K562 (cell line): Measurements from ENCODE around the gene SNX17. TPM values are rescaled to one million over a fixed set of nuclear protein-coding genes. Genes with fewer than 3 reads are reported as not detected.

Experiments used
- DDX20 ChIP-seq: fragments of 450-650 bp; IDR thresholded peaks from 2 replicates; pipeline ENCODE4 v1.6.1; 2016; ENCODE audit warnings: missing genetic modification characterization, low read depth, mild to moderate bottlenecking, missing compliant biosample characterization, moderate library complexity
- ETV5 ChIP-seq: sonication (generic); formaldehyde crosslinking; IDR thresholded peaks from 2 replicates; pipeline ENCODE4 v1.4.0; 2020; ENCODE audit warnings: low read depth, mild to moderate bottlenecking, missing genetic modification reagents
- GATAD2A ChIP-seq: fragments of 450-650 bp; IDR thresholded peaks from 2 replicates; pipeline ENCODE4 v1.6.1; 2017
- KDM2B ChIP-seq: fragments of 250-450 bp; sonication (Bioruptor Pico); IDR thresholded peaks from 2 replicates; pipeline ENCODE4 v1.8.0; 2021; ENCODE audit warnings: mild to moderate bottlenecking, moderate library complexity
- MECOM ChIP-seq: fragments of 250-450 bp; sonication (Bioruptor Pico); IDR thresholded peaks from 2 replicates; pipeline ENCODE4 v1.8.0; 2022; ENCODE audit warnings: inconsistent platforms
- NCOR1 ChIP-seq: fragments of 450-650 bp; IDR thresholded peaks from 2 replicates; pipeline ENCODE4 v1.6.1; 2016; ENCODE audit warnings: mild to moderate bottlenecking, moderate library complexity
- PHTF2 ChIP-seq: fragments of 250-450 bp; sonication (Bioruptor Pico); IDR thresholded peaks from 2 replicates; pipeline ENCODE4 v1.5.0; 2021; ENCODE audit warnings: mild to moderate bottlenecking
- RAD51 ChIP-seq: fragments of 450-650 bp; IDR thresholded peaks from 2 replicates; pipeline ENCODE4 v1.7.1; 2016; ENCODE audit warnings: low read depth, mild to moderate bottlenecking, borderline replicate concordance
- RFX7 ChIP-seq: fragments of 250-450 bp; sonication (Bioruptor Pico); IDR thresholded peaks from 2 replicates; pipeline ENCODE4 v1.5.1; 2021; ENCODE audit warnings: mild to moderate bottlenecking
- SAFB2 ChIP-seq: fragments of 200-400 bp; formaldehyde crosslinking; IDR thresholded peaks from 2 replicates; pipeline ENCODE4 v1.6.1; 2018; ENCODE audit warnings: borderline replicate concordance, low read length, low read depth, moderate library complexity; ENCODE audit not compliant: severe bottlenecking
- ZBED1 ChIP-seq: IDR thresholded peaks from 2 replicates; pipeline ENCODE4 v1.6.1; 2014
- ZNF175 ChIP-seq: fragments of 200-800 bp; sonication (Bioruptor generic); IDR thresholded peaks from 2 replicates; pipeline ENCODE4 v1.6.1; 2016; ENCODE audit warnings: low read depth, mild to moderate bottlenecking, missing genetic modification characterization, missing compliant biosample characterization
- polyA plus RNA-seq, 8 experiments: library from polyadenylated mRNA; depleted of rRNA in 4 of 8; stranded (reverse) in 5 of 8; unstranded in 3 of 8; fragments of >200 nt; fragmentation: Nextera tagmentation in 2 of 8; fragmentation: Illumina TruSeq in 1 of 8; extraction: Ambion mirVana in 2 of 8; extraction: Trizol in 1 of 8; gene quantifications; 2 replicates each; pipeline versions ENCODE4 v1.2.1 to v1.2.3, GENCODE V29; 2011 to 2014; ENCODE audit warnings: inconsistent platforms in 1 of 8, missing spikeins in 1 of 8
- total RNA-seq, 7 experiments: library from RNA; depleted of rRNA in 6 of 7; stranded (reverse); fragments of >200 nt in 6 of 7; fragmentation: Illumina TruSeq in 2 of 7; extraction: Trizol in 2 of 7; gene quantifications; 2 replicates each; pipeline versions ENCODE4 v1.2.1 to v1.2.3, GENCODE V29; 2011 to 2021; ENCODE audit warnings: low replicate concordance in 1 of 7
- TF ChIP-seq, protein P1 (sequence below): fragments of 250-450 bp; sonication (Bioruptor Pico); IDR thresholded peaks from 2 replicates; pipeline ENCODE4 v1.8.0; 2021; ENCODE audit warnings: moderate library complexity, mild to moderate bottlenecking, inconsistent platforms
- TF ChIP-seq, protein P2 (sequence below): fragments of 450-650 bp; conservative IDR thresholded peaks from 2 replicates; pipeline ENCODE4 v1.6.1; 2016; ENCODE audit warnings: missing genetic modification characterization, low read depth, mild to moderate bottlenecking, control low read depth, missing compliant biosample characterization
- TF ChIP-seq, protein P3 (sequence below), 2 experiments: fragments of 450-650 bp in 1 of 2; sonication (generic) in 1 of 2; formaldehyde crosslinking; conservative IDR thresholded peaks; 2 replicates each; pipeline versions ENCODE4 v1.4.0 to v1.8.1; 2020 to 2022; ENCODE audit warnings: mild to moderate bottlenecking in 1 of 2, missing genetic modification reagents in 1 of 2
- TF ChIP-seq, protein P4 (sequence below): fragments of 450-650 bp; IDR thresholded peaks from 2 replicates; pipeline ENCODE4 v1.7.1; 2018; ENCODE audit warnings: mild to moderate bottlenecking, low read depth; ENCODE audit not compliant: partially characterized antibody
- TF ChIP-seq, protein P5 (sequence below): fragments of 450-650 bp; IDR thresholded peaks from 2 replicates; pipeline ENCODE4 v1.6.1; 2017; ENCODE audit warnings: antibody characterized with exemption

Gene SNX17
- total and polyA plus RNA-seq, 9 of the 15 experiments (the other 6 are each of a cell fraction or from before 2014, with no cell fraction given), result 3.0 to 75.7 (median 54.6) TPM

GRCh38 chr2:27356382-27357181 lies 13.8 kb upstream of the SNX17 start, which contains the start of gene GTF3C2 (continued):
- TF ChIP-seq, protein P1, sequence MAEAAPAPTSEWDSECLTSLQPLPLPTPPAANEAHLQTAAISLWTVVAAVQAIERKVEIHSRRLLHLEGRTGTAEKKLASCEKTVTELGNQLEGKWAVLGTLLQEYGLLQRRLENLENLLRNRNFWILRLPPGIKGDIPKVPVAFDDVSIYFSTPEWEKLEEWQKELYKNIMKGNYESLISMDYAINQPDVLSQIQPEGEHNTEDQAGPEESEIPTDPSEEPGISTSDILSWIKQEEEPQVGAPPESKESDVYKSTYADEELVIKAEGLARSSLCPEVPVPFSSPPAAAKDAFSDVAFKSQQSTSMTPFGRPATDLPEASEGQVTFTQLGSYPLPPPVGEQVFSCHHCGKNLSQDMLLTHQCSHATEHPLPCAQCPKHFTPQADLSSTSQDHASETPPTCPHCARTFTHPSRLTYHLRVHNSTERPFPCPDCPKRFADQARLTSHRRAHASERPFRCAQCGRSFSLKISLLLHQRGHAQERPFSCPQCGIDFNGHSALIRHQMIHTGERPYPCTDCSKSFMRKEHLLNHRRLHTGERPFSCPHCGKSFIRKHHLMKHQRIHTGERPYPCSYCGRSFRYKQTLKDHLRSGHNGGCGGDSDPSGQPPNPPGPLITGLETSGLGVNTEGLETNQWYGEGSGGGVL (CRISPR knock-in tag), result no peak
- peak; percentile 50 for TF ChIP-seq NCOR1
- TF ChIP-seq, protein P2, sequence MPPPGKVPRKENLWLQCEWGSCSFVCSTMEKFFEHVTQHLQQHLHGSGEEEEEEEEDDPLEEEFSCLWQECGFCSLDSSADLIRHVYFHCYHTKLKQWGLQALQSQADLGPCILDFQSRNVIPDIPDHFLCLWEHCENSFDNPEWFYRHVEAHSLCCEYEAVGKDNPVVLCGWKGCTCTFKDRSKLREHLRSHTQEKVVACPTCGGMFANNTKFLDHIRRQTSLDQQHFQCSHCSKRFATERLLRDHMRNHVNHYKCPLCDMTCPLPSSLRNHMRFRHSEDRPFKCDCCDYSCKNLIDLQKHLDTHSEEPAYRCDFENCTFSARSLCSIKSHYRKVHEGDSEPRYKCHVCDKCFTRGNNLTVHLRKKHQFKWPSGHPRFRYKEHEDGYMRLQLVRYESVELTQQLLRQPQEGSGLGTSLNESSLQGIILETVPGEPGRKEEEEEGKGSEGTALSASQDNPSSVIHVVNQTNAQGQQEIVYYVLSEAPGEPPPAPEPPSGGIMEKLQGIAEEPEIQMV (tag), result no peak
- peak; percentile 37; the same call in 1 of the 2 replicates for TF ChIP-seq RAD51
- TF ChIP-seq, protein P3, sequence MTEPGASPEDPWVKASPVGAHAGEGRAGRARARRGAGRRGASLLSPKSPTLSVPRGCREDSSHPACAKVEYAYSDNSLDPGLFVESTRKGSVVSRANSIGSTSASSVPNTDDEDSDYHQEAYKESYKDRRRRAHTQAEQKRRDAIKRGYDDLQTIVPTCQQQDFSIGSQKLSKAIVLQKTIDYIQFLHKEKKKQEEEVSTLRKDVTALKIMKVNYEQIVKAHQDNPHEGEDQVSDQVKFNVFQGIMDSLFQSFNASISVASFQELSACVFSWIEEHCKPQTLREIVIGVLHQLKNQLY (CRISPR knock-in tag; conservative IDR thresholded peaks at IDR 0.05), result peak in 1 of 2 experiments; percentile 58; a peak in 1 of 4 replicates
- TF ChIP-seq, protein P4, sequence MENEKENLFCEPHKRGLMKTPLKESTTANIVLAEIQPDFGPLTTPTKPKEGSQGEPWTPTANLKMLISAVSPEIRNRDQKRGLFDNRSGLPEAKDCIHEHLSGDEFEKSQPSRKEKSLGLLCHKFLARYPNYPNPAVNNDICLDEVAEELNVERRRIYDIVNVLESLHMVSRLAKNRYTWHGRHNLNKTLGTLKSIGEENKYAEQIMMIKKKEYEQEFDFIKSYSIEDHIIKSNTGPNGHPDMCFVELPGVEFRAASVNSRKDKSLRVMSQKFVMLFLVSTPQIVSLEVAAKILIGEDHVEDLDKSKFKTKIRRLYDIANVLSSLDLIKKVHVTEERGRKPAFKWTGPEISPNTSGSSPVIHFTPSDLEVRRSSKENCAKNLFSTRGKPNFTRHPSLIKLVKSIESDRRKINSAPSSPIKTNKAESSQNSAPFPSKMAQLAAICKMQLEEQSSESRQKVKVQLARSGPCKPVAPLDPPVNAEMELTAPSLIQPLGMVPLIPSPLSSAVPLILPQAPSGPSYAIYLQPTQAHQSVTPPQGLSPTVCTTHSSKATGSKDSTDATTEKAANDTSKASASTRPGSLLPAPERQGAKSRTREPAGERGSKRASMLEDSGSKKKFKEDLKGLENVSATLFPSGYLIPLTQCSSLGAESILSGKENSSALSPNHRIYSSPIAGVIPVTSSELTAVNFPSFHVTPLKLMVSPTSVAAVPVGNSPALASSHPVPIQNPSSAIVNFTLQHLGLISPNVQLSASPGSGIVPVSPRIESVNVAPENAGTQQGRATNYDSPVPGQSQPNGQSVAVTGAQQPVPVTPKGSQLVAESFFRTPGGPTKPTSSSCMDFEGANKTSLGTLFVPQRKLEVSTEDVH, result peak; percentile 85
- no peak for TF ChIP-seq KDM2B (CRISPR knock-in tag)
- TF ChIP-seq, protein P5, sequence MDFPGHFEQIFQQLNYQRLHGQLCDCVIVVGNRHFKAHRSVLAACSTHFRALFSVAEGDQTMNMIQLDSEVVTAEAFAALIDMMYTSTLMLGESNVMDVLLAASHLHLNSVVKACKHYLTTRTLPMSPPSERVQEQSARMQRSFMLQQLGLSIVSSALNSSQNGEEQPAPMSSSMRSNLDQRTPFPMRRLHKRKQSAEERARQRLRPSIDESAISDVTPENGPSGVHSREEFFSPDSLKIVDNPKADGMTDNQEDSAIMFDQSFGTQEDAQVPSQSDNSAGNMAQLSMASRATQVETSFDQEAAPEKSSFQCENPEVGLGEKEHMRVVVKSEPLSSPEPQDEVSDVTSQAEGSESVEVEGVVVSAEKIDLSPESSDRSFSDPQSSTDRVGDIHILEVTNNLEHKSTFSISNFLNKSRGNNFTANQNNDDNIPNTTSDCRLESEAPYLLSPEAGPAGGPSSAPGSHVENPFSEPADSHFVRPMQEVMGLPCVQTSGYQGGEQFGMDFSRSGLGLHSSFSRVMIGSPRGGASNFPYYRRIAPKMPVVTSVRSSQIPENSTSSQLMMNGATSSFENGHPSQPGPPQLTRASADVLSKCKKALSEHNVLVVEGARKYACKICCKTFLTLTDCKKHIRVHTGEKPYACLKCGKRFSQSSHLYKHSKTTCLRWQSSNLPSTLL, result no peak
- peak; percentile 92 for TF ChIP-seq ETV5 (CRISPR knock-in tag)
- no peak for TF ChIP-seq GATAD2A
- no peak for TF ChIP-seq SAFB2
- TF ChIP-seq ZBED1, result 0 out of 2 replicates have a peak, but pooled peaks have one; percentile 38
- TF ChIP-seq ZNF175 (CRISPR knock-in tag), result peak; percentile 49; the same call in 1 of the 2 replicates
- no peak for TF ChIP-seq MECOM (CRISPR knock-in tag)
- TF ChIP-seq RFX7 (CRISPR knock-in tag), result no peak
- no peak for TF ChIP-seq PHTF2 (CRISPR knock-in tag)
- no peak for TF ChIP-seq DDX20 (tag)
